GM12873 (cell line): ENCODE results near the gene SSBP3.

Source experiments
- TF ChIP-seq, protein P1 (sequence below): IDR thresholded peaks from 2 replicates; pipeline ENCODE4 v1.5.1; 2012; ENCODE audit warnings: low read depth, mild to moderate bottlenecking, moderate library complexity, low read length, control low read depth; ENCODE audit not compliant: insufficient read depth; ENCODE audit errors: missing control alignments

SSBP3 gene

DNA sequence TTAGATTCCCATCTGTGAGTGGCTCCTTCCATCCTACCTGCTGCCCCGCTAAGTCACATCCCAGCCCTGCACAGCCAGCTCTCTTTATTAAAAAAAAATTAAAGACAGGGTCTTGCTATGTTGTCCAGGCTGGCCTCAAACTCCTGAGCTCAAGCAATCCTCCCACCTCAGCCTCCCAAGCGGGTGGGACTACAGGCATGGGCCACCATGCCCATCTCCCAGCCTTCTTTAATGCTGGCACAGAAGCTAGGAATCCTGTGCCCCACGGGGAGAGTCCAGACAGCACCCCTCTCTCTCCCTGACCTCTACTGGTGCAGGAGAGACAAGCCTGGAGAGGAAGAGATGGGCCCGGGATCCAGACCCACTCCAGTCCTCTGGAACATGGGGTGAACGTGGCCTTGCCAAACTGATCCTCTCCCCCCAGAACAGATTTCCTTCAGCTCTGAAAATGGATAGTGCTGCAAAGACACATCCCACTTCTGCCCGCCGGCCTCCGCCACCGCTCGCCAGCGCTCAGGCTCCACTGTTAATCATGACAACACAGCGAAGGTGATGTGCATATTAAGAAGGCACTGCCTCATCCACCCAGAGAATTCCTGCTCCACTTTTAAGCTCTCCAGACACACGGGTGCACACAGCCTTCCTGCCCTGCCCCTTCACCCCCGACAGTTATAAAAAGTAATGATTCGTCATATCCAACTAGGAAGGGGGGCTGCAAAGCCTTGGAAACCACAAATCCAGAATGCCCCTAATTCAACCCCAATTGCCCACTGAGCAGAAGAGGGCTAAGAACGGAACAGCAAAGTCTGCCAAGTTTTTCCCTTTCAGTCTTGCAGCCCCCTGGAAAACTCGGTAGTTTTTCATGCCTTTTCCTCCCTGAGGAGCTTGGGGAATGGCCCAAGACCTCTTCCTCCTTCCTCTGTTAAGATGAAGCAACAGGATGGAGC, 138.1 kb downstream of the SSBP3 start:
- TF ChIP-seq, protein P1, sequence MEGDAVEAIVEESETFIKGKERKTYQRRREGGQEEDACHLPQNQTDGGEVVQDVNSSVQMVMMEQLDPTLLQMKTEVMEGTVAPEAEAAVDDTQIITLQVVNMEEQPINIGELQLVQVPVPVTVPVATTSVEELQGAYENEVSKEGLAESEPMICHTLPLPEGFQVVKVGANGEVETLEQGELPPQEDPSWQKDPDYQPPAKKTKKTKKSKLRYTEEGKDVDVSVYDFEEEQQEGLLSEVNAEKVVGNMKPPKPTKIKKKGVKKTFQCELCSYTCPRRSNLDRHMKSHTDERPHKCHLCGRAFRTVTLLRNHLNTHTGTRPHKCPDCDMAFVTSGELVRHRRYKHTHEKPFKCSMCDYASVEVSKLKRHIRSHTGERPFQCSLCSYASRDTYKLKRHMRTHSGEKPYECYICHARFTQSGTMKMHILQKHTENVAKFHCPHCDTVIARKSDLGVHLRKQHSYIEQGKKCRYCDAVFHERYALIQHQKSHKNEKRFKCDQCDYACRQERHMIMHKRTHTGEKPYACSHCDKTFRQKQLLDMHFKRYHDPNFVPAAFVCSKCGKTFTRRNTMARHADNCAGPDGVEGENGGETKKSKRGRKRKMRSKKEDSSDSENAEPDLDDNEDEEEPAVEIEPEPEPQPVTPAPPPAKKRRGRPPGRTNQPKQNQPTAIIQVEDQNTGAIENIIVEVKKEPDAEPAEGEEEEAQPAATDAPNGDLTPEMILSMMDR = no peak

DNA sequence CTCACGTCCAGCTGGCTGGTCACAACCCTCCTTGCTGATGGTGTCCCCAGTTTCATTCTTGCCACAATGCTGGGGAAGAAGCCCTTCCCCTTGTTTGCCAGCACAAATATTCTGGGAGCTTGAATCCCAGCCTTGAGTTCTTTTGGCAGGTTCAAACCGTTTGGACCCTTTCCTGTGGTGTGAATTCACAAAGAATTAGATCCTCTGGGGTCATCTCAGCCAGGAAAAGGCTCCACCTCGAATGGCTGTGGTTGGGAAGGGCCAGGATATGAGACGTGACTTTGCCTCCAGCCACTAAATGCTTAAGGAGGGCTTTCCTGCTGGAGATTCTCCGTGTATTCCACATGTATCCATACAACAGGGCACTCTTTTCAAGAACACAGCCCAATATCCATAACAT, 139.3 kb downstream of the SSBP3 start:
- TF ChIP-seq, protein P1 = no peak

DNA sequence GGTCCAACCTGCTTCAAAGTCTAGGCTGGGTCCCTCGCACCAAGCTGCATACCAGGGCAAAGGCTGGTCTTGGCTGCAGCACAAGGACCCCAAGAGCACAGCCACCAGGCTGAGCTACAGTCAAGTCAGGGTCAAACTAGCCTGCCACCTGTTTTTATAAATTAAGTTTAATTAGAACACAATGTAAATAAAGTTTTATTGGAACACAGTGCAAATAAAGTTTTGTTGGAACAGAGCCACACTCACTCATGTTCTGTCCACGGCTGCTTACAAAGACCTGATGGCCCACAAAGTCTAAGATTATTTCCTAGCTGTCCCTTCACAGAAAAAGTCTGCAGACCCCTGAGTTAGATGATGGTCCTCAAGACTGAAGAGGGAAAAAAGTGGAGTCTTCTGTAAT, 140.0 kb downstream of the SSBP3 start:
- TF ChIP-seq, protein P1 = no peak

DNA sequence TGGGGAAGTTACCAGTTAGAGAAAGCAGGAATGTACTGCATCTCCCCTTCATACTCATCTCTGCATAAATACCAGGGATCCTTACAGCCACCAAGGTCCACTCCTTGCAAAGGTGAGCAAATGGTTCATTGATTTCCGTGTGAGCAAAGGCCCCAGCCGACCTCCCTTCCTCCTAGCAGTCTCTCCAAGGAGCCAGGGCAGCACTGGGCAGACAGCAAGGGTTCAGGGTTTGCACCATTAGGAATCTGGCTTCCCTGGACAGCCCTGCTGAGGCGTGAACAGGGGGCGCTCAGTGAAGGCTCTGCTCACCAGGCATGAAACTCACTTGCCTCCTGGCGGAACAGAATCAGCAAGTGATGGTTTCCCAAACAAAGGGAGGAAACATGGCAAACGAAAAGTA, 140.5 kb downstream of the SSBP3 start:
- TF ChIP-seq, protein P1 = no peak

DNA sequence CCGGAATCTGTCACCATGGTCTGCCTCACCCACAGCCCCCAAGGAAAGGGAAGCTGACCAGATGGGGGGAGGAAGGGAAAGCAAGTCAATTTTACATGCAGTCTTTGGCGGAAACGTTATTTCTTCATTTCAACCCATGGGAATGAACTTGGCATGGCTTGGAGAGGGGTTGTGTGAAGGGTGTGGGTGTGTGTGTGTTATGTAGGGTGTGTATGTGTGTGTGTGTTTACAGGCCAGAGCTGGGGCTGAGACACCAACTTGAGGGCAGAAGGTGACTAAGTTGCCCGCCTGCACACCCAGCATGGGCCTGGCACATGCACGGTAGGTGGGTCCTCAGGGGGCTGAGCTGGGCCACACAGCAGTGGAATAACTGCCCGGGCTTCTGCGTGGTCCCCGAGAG, 141.1 kb downstream of the SSBP3 start:
- TF ChIP-seq, protein P1 = no peak

DNA sequence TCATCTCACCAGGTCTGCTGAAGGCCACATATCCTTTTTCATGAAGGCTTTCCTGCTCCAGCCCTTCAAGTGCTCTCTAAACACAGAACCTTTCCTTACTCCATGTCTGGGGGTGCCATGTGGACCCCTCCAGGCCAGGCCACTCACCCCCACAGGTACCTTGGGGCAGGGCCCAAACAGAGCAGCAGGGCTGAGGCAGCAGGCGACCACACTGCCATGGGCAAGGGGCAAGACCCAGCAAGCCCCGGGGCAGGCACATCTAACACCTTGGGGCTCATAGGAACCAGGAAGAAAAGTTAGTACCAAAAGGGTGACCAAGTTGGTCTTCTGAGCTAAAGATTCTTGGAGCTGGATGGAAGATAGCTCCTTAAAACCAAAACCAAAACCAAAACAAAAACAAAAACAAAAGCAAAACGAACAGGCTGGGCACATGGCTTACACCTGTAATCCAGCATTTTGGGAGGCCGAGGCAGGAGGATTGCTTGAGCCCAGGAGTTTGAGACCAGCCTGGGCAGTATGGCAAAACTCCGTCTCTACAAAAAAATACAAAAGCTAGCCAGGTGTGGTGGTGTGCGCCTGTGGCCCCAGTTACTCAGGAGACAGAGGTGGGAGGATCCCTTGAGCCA, 142.5 kb downstream of the SSBP3 start:
- TF ChIP-seq, protein P1 = no peak

DNA sequence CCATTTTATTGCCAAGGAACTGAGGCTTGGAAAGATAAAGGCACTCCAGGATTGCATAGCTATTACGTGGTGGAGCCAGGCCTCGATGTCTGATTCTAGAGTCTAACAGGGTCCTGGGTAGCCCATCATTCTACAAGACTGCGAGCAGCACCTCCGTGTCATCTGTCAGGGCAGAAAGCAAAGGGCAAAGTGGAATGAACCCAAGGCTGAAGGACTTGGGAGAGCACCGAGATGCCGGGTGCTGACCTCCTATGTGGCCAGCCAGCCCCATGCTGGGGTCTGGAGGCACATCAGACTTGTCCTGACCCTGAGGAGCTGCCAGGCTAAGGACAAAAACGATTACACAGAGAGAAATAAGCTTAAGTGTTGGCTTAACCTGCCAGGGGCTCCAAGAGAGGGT, 143.9 kb downstream of the SSBP3 start:
- TF ChIP-seq, protein P1 = no peak
